HL-60 (cell line): ENCODE data around the gene METAP2.

Experiments
- DNase-seq, 2 experiments: peaks; one replicate each; pipeline ENCODE4 v3.0.0-alpha.2; 2010 to 2020; ENCODE audit warnings: low read depth in 1 of 2, low spot score in 1 of 2
- H3K27ac ChIP-seq: fragments of 250-450 bp; sonication (Bioruptor Pico); replicated peaks from 2 replicates; pipeline ENCODE4 v1.5.1; 2020; ENCODE audit warnings: mild to moderate bottlenecking, moderate library complexity
- H3K27me3 ChIP-seq: fragments of 250-450 bp; sonication (Bioruptor Pico); 2 replicates; pipeline ENCODE4 v1.5.1; 2021; ENCODE audit warnings: mild to moderate bottlenecking, moderate library complexity; ENCODE audit not compliant: insufficient read depth, poor library complexity, severe bottlenecking
- H3K4me3 ChIP-seq: replicated peaks from 2 replicates; pipeline ENCODE4 v1.5.1; 2011; ENCODE audit warnings: mild to moderate bottlenecking, control low read depth, low read length; ENCODE audit not compliant: insufficient read depth
- CTCF ChIP-seq: IDR thresholded peaks from one replicate; pipeline ENCODE4 v1.5.1; 2011; ENCODE audit warnings: low read length, control low read depth, inconsistent platforms; ENCODE audit not compliant: insufficient read depth
- GABPA ChIP-seq: IDR thresholded peaks from 2 replicates; pipeline ENCODE4 v1.6.1; 2012; ENCODE audit warnings: low read depth
- POLR2AphosphoS5 ChIP-seq: IDR thresholded peaks from 2 replicates; pipeline ENCODE4 v1.6.1; 2012; ENCODE audit warnings: low read depth
- REST ChIP-seq: IDR thresholded peaks from 2 replicates; pipeline ENCODE4 v1.6.1; 2012; ENCODE audit warnings: low read depth; ENCODE audit not compliant: insufficient replicate concordance
- SPI1 ChIP-seq: IDR thresholded peaks from 2 replicates; pipeline ENCODE4 v1.6.1; 2012; ENCODE audit warnings: low read depth, mild to moderate bottlenecking, borderline replicate concordance

Gene METAP2

GRCh38 chr12:95529693-95530225 is 55.8 kb downstream of the METAP2 start:
- Histone ChIP-seq H3K27ac (no peak overlapping the region), H3K27me3 (no peaks in the 10 kb centered on the region), H3K4me3 (no peak overlapping the region)
- no peak for TF ChIP-seq POLR2AphosphoS5
- no peak for TF ChIP-seq CTCF
- no peak for TF ChIP-seq GABPA
- TF ChIP-seq REST, result no peak
- TF ChIP-seq SPI1, result no peak
- DNase-seq, result no peak

- Histone ChIP-seq H3K4me3 (no peak overlapping the region), H3K27me3 (no peaks in the 10 kb centered on the region), H3K27ac (no peak overlapping the region)
- DNase-seq, result no peak
- TF ChIP-seq POLR2AphosphoS5 (no peak), REST (no peak), GABPA (no peak), CTCF (no peak), SPI1 (no peak)
Measured at GRCh38 chr12:95532851-95533250, 58.9 kb downstream of the METAP2 start.

GRCh38 chr12:95533985-95534384 is 60.0 kb downstream of the METAP2 start:
- Histone ChIP-seq H3K4me3 (no peak overlapping the region), H3K27me3 (no peaks in the 10 kb centered on the region), H3K27ac (no peak overlapping the region)
- no peak for DNase-seq
- no peak for TF ChIP-seq SPI1
- TF ChIP-seq CTCF, result no peak

GRCh38 chr12:95538006-95538405 is 64.1 kb downstream of the METAP2 start:
- no peak overlapping the region for H3K27ac ChIP-seq
- DNase-seq, result no peak
- TF ChIP-seq CTCF (no peak), GABPA (no peak), SPI1 (no peak), REST (no peak), POLR2AphosphoS5 (no peak)

More at GRCh38 chr12:95538006-95538405, 64.1 kb downstream of the METAP2 start:
- H3K4me3 ChIP-seq, result no peak overlapping the region
- no peaks in the 10 kb centered on the region for H3K27me3 ChIP-seq
